NCI-H1694 (cell line): ENCODE data around the gene PLEKHN1.

ENCODE experiments used
- DNase-seq: peaks from one replicate; lab custom pipeline; 2025; lab: John Stamatoyannopoulos, UW

PLEKHN1 gene

GRCh38 chr1:929712-930632 is 36.3 kb upstream of the PLEKHN1 start:
- no peak for DNase-seq

- no peak for DNase-seq
Measured at GRCh38 chr1:930633-931138, 35.6 kb upstream of the PLEKHN1 start.

- no peak for DNase-seq
Measured at GRCh38 chr1:931380-932172, 34.7 kb upstream of the PLEKHN1 start.

- no peak for DNase-seq
Measured at GRCh38 chr1:932173-932510, 34.1 kb upstream of the PLEKHN1 start.

GRCh38 chr1:932776-933602 is 33.3 kb upstream of the PLEKHN1 start:
- no peak for DNase-seq

- DNase-seq, result no peak
Measured at GRCh38 chr1:933603-933940, 32.7 kb upstream of the PLEKHN1 start.

- DNase-seq, result no peak
Measured at GRCh38 chr1:934991-935750, 31.1 kb upstream of the PLEKHN1 start.

GRCh38 chr1:935751-936231 is 30.5 kb upstream of the PLEKHN1 start:
- DNase-seq, result peak; percentile 31

GRCh38 chr1:936348-937264 is 29.7 kb upstream of the PLEKHN1 start:
- DNase-seq, result no peak

- DNase-seq, result no peak
Measured at GRCh38 chr1:937521-937920, 28.8 kb upstream of the PLEKHN1 start.

- DNase-seq, result no peak
Measured at GRCh38 chr1:938088-938683, 28.1 kb upstream of the PLEKHN1 start.

GRCh38 chr1:938711-939489 is 27.4 kb upstream of the PLEKHN1 start:
- DNase-seq, result no peak

- no peak for DNase-seq
Measured at GRCh38 chr1:939511-940106, 26.7 kb upstream of the PLEKHN1 start.

- peak; percentile 31 for DNase-seq
Measured at GRCh38 chr1:940107-941014, 25.9 kb upstream of the PLEKHN1 start.

GRCh38 chr1:941015-941587 is 25.2 kb upstream of the PLEKHN1 start:
- no peak for DNase-seq

- no peak for DNase-seq
Measured at GRCh38 chr1:941588-942383, 24.5 kb upstream of the PLEKHN1 start.
